ENCODE results near the gene MFAP2. TPM values are rescaled to one million over a fixed set of nuclear protein-coding genes. Genes with fewer than 3 reads are reported as not detected.

The MFAP2 gene
- polyA plus RNA-seq, 3 donors: 10.2 to 28.1 (median 25.5) TPM

- no peak overlapping the region for H3K27ac ChIP-seq (ENCODE audit: low read depth, low read length)
- 1 to 2% (median 2%) methylated on average over 9 to 15 of the region's 15 CpGs for WGBS, 3 donors
Observed at GRCh38 chr1:17011092-17011438, 30.6 kb upstream of the MFAP2 start.

DNA sequence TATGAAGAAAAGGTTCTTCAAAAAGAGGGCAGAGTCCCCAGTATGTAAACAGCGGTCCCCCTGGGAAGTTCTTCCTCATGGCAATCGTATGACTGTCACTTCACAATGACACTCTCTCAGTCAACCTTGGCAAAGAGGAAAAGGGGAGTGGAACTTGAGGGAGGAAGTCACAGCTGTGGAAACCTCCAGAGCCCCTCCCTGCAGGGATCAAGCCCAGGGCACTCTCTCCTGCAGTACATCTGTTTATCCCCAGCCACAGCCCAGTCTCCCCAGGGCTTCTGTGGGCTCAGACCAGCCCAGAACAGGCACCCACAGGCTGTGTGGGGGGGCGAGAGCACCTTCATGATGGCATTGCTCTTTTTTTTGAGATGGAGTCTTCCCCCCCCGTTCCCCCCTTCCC lies 29.3 kb upstream of the MFAP2 start:
- H3K27ac ChIP-seq (ENCODE audit: low read depth, low read length): no peak overlapping the region
- WGBS, 3 donors: 28 to 70% (median 43%) methylated on average over 3 to 4 of the region's 4 CpGs

- WGBS, 3 donors: 87 to 92% (median 90%) methylated on average over 15 of the region's 15 CpGs
- no peak overlapping the region for H3K27ac ChIP-seq (ENCODE audit: low read depth, low read length)
Observed at GRCh38 chr1:17008208-17008855, 27.9 kb upstream of the MFAP2 start.

DNA sequence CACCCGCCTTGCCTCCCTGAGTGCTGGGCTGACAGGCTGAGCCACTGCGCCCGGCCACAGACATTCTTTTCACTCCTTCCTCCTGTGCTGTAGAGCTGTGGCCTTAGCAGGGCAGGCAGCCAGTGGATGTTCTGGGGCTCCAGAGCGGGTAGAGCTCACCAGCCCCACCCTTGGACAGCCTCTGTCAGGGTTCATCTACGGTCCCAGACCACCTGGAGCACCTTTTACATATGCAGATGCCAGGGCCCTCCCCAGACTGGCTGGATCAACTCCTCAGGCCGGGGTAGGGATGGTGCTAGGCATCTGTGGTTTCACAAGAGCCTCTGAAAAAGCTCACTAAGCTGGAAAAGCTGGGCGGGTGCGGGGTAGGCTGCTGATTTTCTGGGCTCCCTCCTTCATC lies 26.7 kb upstream of the MFAP2 start:
- WGBS, 3 donors: 91 to 94% (median 94%) methylated on average over 8 of the region's 8 CpGs
- no peak overlapping the region for H3K27ac ChIP-seq (ENCODE audit: low read depth, low read length)

GRCh38 chr1:17005365-17005740 lies 24.9 kb upstream of the MFAP2 start:
- WGBS, 3 donors: 94 to 96% (median 95%) methylated on average over 19 of the region's 19 CpGs
- no peak overlapping the region for H3K27ac ChIP-seq (ENCODE audit: low read depth, low read length)

GRCh38 chr1:17004466-17005364 lies 24.3 kb upstream of the MFAP2 start:
- WGBS, 3 donors: 93 to 94% (median 93%) methylated on average over 21 to 24 of the region's 24 CpGs

DNA sequence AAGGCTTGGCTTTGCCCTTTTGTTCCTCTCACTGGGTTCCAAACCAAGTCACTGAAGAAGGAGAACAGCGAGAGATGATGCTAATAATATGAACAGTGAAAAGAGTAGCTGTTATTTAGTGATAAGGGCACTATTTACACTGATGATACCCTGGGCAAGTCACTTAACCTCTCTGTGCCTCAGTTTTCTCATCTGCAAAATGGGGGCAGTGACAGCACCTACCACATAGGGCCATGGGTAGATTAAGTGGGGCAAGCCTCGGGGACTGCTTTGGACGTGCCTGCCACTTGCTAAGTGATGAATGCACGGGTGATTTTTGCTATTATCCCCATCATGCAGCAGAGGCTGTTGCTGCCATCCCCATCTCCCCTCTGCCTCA lies 22.1 kb upstream of the MFAP2 start:
- no peak overlapping the region for H3K27ac ChIP-seq (ENCODE audit: low read depth, low read length)
- 93 to 96% (median 95%) methylated on average over 4 of the region's 4 CpGs for WGBS, 3 donors

More at GRCh38 chr1:17004466-17005364, 24.3 kb upstream of the MFAP2 start:
- no peak overlapping the region for H3K27ac ChIP-seq (ENCODE audit: low read depth, low read length)

- no peak overlapping the region for H3K27ac ChIP-seq (ENCODE audit: low read depth, low read length)
- WGBS, 3 donors: 91 to 96% (median 94%) methylated on average over 19 of the region's 19 CpGs
Observed at GRCh38 chr1:17001760-17002523, 21.5 kb upstream of the MFAP2 start.

GRCh38 chr1:16999863-17000262 lies 19.4 kb upstream of the MFAP2 start:
- H3K27ac ChIP-seq (ENCODE audit: low read depth, low read length): no peak overlapping the region
- WGBS, 3 donors: 88 to 92% (median 90%) methylated on average over 7 to 8 of the region's 8 CpGs

DNA sequence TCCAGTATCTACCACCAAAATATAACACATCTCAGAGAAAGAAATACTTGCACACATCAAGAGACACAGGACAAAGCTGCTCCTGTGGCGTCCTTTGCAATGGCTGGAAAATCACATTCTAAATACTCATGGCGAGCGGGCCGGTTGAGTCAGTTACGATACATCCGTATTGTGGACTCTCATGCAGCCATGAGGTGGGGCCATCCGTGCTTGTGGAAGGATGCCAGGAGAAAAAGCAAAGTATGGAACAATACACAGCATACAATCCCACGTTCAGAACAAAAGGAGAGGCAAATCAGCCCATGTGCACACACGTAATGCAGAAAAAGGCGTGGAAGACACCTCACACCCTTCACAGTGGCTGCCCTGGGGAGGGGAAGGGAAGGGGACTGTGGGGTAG lies 18.2 kb upstream of the MFAP2 start:
- 71 to 83% (median 82%) methylated on average over 10 of the region's 10 CpGs for WGBS, 3 donors
- H3K27ac ChIP-seq (ENCODE audit: low read depth, low read length): no peak overlapping the region

GRCh38 chr1:16996845-16997244 lies 16.4 kb upstream of the MFAP2 start:
- 93 to 98% (median 94%) methylated on average over 14 of the region's 14 CpGs for WGBS, 3 donors

GRCh38 chr1:16993521-16994038 lies 13.2 kb upstream of the MFAP2 start:
- WGBS, 3 donors: 92 to 93% (median 93%) methylated on average over 15 of the region's 15 CpGs
- no peak overlapping the region for H3K27ac ChIP-seq (ENCODE audit: low read depth, low read length)

More at GRCh38 chr1:16996845-16997244, 16.4 kb upstream of the MFAP2 start:
- no peak overlapping the region for H3K27ac ChIP-seq (ENCODE audit: low read depth, low read length)

DNA sequence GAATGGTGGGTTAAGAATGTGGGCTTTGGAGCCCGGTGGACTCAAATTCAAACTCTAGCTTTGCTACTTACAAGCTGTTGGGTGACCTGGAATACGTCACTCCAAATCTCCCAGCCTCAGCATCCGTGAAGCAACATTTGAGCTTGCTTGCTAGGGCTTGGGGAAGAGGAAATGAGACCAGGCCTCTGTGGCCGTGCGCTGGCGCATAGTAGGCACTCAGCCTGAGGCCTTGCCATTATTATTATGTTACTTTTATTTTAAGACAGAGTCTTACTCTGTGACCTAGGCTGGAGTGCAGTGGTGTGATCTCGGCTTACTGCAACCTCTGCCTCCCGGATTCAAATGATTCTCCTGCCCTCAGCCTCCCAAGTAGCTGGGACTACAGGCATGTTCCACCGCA lies 12.3 kb upstream of the MFAP2 start:
- 91 to 93% (median 92%) methylated on average over 9 of the region's 9 CpGs for WGBS, 3 donors
- no peak overlapping the region for H3K27ac ChIP-seq (ENCODE audit: low read depth, low read length)

DNA sequence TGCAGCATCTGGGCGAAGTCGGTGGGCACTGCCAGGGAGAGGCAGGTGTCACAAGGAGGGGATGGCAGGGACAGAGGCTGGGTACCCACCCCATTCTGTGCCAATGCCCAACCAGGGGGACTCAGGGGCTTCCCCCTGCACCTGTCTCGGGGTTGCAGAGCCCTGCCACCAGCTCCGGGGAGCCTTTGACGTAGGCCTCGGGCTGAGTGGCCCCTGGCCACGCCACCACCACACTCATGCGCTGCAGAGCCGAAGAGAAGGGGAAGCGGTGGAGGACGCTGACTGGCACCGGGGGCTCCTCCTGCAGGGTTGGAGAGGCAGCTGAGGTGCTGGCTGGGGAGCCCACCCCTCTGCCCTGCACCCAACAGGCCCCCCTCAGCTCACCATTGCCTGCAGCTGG lies 11.7 kb upstream of the MFAP2 start:
- H3K27ac ChIP-seq (ENCODE audit: low read depth, low read length): no peak overlapping the region
- WGBS, 3 donors: 92 to 98% (median 96%) methylated on average over 8 to 12 of the region's 12 CpGs

- 97 to 98% (median 97%) methylated on average over 9 to 12 of the region's 12 CpGs for WGBS, 3 donors
- H3K27ac ChIP-seq (ENCODE audit: low read depth, low read length): no peak overlapping the region
Observed at GRCh38 chr1:16991571-16991970, 11.2 kb upstream of the MFAP2 start.

GRCh38 chr1:16989676-16990391 lies 9.4 kb upstream of the MFAP2 start:
- no peak overlapping the region for H3K27ac ChIP-seq (ENCODE audit: low read depth, low read length)
- 94 to 96% (median 95%) methylated on average over 21 to 22 of the region's 22 CpGs for WGBS, 3 donors

DNA sequence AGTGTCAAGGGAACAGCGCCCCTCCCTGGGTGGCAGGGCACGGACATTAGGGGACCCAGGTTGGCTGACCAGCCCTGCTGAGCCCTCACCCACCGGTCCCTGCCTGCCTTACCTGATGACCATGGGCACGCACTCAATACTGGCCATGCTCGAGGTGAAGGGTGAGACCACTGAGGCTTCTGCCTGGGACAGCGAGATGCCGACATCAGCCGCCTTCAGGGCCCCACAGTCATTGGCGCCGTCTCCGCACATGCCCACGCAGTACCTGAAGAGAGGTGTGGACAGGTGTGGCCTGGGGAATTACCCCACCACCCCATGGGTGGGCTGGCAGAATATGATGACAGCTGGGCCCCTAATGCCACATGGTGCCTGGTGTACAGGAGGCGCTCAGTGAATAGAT lies 7.8 kb upstream of the MFAP2 start:
- 92 to 97% (median 93%) methylated on average over 13 of the region's 13 CpGs for WGBS, 3 donors
- no peak overlapping the region for H3K27ac ChIP-seq (ENCODE audit: low read depth, low read length)

DNA sequence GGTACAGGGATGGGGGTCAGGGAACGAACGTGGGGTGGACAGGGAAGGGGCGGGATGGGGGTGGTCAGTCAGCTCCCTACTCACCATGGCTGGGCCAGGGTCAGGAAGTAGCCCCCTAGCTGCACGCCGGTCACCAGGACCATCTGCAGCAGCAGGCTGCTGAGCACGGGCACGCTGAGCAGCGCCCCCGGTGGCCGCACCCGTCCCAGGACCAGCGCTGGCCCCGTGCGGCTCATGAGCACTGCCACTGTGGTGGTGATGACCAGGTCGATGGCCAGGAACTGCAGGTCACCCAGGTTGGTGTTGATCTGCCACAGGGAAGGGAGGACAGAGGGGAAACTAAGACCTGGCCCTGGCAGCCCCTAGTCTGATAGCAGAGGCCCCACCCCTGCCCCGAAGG lies 6.5 kb upstream of the MFAP2 start:
- 75 to 90% (median 87%) methylated on average over 16 of the region's 16 CpGs for WGBS, 3 donors
- no peak overlapping the region for H3K27ac ChIP-seq (ENCODE audit: low read depth, low read length)

All from adipose tissue (tissue), 3 donors.